A549 (cell line): ENCODE data around the gene ZDHHC1.

Experiments
- TF ChIP-seq, protein P1 (sequence below): fragments of >200 bp; sonication (Bioruptor Twin); formaldehyde crosslinking; IDR thresholded peaks from 3 replicates; pipeline ENCODE4 v1.5.1; 2016
- TF ChIP-seq, protein P2 (sequence below): fragments of 250-450 bp; sonication (Bioruptor Pico); IDR thresholded peaks from 2 replicates; pipeline ENCODE4 v1.5.0; 2021; ENCODE audit warnings: mild to moderate bottlenecking, moderate library complexity, borderline replicate concordance

- TF ChIP-seq, protein P1, sequence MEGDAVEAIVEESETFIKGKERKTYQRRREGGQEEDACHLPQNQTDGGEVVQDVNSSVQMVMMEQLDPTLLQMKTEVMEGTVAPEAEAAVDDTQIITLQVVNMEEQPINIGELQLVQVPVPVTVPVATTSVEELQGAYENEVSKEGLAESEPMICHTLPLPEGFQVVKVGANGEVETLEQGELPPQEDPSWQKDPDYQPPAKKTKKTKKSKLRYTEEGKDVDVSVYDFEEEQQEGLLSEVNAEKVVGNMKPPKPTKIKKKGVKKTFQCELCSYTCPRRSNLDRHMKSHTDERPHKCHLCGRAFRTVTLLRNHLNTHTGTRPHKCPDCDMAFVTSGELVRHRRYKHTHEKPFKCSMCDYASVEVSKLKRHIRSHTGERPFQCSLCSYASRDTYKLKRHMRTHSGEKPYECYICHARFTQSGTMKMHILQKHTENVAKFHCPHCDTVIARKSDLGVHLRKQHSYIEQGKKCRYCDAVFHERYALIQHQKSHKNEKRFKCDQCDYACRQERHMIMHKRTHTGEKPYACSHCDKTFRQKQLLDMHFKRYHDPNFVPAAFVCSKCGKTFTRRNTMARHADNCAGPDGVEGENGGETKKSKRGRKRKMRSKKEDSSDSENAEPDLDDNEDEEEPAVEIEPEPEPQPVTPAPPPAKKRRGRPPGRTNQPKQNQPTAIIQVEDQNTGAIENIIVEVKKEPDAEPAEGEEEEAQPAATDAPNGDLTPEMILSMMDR: no peak
- TF ChIP-seq, protein P2, sequence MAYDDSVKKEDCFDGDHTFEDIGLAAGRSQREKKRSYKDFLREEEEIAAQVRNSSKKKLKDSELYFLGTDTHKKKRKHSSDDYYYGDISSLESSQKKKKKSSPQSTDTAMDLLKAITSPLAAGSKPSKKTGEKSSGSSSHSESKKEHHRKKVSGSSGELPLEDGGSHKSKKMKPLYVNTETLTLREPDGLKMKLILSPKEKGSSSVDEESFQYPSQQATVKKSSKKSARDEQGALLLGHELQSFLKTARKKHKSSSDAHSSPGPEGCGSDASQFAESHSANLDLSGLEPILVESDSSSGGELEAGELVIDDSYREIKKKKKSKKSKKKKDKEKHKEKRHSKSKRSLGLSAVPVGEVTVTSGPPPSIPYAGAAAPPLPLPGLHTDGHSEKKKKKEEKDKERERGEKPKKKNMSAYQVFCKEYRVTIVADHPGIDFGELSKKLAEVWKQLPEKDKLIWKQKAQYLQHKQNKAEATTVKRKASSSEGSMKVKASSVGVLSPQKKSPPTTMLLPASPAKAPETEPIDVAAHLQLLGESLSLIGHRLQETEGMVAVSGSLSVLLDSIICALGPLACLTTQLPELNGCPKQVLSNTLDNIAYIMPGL (CRISPR knock-in tag): no peak
Observed at GRCh38 chr16:67397812-67398545, 18.3 kb downstream of the ZDHHC1 start.
